ENCODE measurements around the gene ZSCAN5C.
"Not testable (repeated sequence)": the region's sequence is repeated elsewhere in the genome, so short reads cannot be mapped to it uniquely, and the experiment has no call there.

DNA sequence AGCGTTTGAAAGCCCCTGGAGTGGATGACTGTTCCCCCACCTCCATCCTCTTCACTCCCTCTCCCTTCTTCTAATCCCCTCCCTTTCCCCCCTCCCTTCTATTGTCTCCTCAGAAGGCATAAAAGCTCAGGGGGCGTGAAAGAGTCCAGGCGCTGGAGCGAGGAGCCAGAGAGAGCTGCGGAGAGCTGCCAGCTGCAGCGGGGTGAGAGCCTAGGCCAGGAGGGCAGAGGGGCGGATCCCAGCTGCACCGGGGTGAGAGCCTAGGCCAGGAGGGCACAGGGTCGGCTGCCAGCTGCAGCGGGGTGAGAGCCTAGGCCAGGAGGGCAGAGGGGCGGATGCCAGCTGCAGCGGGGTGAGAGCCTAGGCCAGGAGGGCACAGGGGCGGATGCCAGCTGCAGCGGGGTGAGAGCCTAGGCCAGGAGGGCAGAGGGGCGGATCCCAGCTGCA is 26.2 kb upstream of the ZSCAN5C start, which contains the start of gene GALP:
- TF ChIP-seq CTCF (IDR thresholded peaks at IDR 0.05; ENCODE audit: control extremely low read depth in 1 of 3, insufficient read depth in 1 of 3, low read depth in 1 of 3, low read length in 3 of 3); EZH2 (IDR thresholded peaks at IDR 0.05; ENCODE audit: low read depth, low read length, severe bottlenecking); EP300 (IDR thresholded peaks at IDR 0.05; ENCODE audit: borderline replicate concordance in 1 of 2, low read depth in 2 of 2, low read length in 2 of 2); CEBPB (IDR thresholded peaks at IDR 0.05; ENCODE audit: low read depth, low read length); SUZ12 (IDR thresholded peaks at IDR 0.05; ENCODE audit: low read length): not testable (repeated sequence)

All from H1 (cell line).